Esophagus squamous epithelium (tissue), 4 donors: ENCODE data around the gene GTF3C4.

Experiments
- CTCF ChIP-seq, 6 experiments: fragments of 450-650 bp in 4 of 6; fragments of 200-600 bp in 2 of 6; sonication (generic) in 2 of 6; IDR thresholded peaks; one replicate each; pipeline ENCODE4 v1.5.1; 2016 to 2019; ENCODE audit warnings: antibody characterized with exemption in 6 of 6, mild to moderate bottlenecking in 4 of 6, moderate library complexity in 4 of 6
- POLR2A ChIP-seq, 4 donors: fragments of 450-650 bp; IDR thresholded peaks; one replicate each; pipeline ENCODE4 v1.6.1; 2017; ENCODE audit warnings: antibody characterized with exemption in 4 of 4, mild to moderate bottlenecking in 4 of 4, moderate library complexity in 3 of 4

GRCh38 chr9:132626285-132626684, 44.0 kb upstream of the GTF3C4 start:
- TF ChIP-seq CTCF (IDR thresholded peaks at IDR 0.05) (no peak), POLR2A (IDR thresholded peaks at IDR 0.05) (no peak)
